BJ (cell line): ENCODE measurements around the gene ANTXR2. TPM values are rescaled to one million over a fixed set of nuclear protein-coding genes. Genes with fewer than 3 reads are reported as not detected.
"Not testable (repeated sequence)": the region's sequence is repeated elsewhere in the genome, so short reads cannot be mapped to it uniquely, and the experiment has no call there.

Source experiments
- CTCF ChIA-PET: fragments of 350-600 bp; formaldehyde crosslinking; extraction: SDS; loops from one replicate; lab custom pipeline; 2021; ENCODE audit warnings: antibody characterized with exemption, inconsistent platforms; lab: Yijun Ruan, JAX
- POLR2A ChIA-PET: fragments of 300-600 bp; sonication (Branson Sonifier 250); formaldehyde crosslinking; extraction: SDS; loops from one replicate; lab custom pipeline; 2021; ENCODE audit warnings: antibody characterized with exemption; lab: Charles Lee
- DNase-seq: peaks from one replicate; pipeline ENCODE4 v3.0.0-alpha.2; 2011; ENCODE audit warnings: low read depth
- H3K27me3 ChIP-seq: 2 replicates; pipeline ENCODE4 v1.6.0; 2011; ENCODE audit warnings: low read length; ENCODE audit not compliant: control insufficient read depth, insufficient read depth
- H3K36me3 ChIP-seq: 2 replicates; pipeline ENCODE4 v1.5.1; 2011; ENCODE audit warnings: low read length; ENCODE audit not compliant: control insufficient read depth, insufficient read depth
- H3K4me3 ChIP-seq: 2 replicates; pipeline ENCODE4 v1.5.1; 2011; ENCODE audit warnings: low read depth, mild to moderate bottlenecking, control low read depth, low read length
- polyA plus RNA-seq: library from polyadenylated mRNA; depleted of rRNA; stranded (reverse); fragments of >200 nt; gene quantifications from 2 replicates; pipeline ENCODE4 v1.2.3, GENCODE V29; 2011
- TF ChIP-seq, protein P1 (sequence below): IDR thresholded peaks from 2 replicates; pipeline ENCODE4 v1.5.1; 2011; ENCODE audit warnings: low read depth, mild to moderate bottlenecking, control low read depth, inconsistent platforms, low read length, moderate library complexity; ENCODE audit not compliant: insufficient read depth

The ANTXR2 gene
- polyA plus RNA-seq, 1 experiment: 18.9 TPM

GRCh38 chr4:79897174-79897573, 175.9 kb downstream of the ANTXR2 start:
- no peak overlapping the region for H3K4me3 ChIP-seq
- no peaks in the 10 kb centered on the region for H3K27me3 ChIP-seq
- ChIA-PET CTCF (no interaction called here), POLR2A (no interaction called here)
- H3K36me3 ChIP-seq: no peaks in the 10 kb centered on the region
- TF ChIP-seq, protein P1, sequence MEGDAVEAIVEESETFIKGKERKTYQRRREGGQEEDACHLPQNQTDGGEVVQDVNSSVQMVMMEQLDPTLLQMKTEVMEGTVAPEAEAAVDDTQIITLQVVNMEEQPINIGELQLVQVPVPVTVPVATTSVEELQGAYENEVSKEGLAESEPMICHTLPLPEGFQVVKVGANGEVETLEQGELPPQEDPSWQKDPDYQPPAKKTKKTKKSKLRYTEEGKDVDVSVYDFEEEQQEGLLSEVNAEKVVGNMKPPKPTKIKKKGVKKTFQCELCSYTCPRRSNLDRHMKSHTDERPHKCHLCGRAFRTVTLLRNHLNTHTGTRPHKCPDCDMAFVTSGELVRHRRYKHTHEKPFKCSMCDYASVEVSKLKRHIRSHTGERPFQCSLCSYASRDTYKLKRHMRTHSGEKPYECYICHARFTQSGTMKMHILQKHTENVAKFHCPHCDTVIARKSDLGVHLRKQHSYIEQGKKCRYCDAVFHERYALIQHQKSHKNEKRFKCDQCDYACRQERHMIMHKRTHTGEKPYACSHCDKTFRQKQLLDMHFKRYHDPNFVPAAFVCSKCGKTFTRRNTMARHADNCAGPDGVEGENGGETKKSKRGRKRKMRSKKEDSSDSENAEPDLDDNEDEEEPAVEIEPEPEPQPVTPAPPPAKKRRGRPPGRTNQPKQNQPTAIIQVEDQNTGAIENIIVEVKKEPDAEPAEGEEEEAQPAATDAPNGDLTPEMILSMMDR: no peak
- no peak for DNase-seq

GRCh38 chr4:79893456-79893855, 179.6 kb downstream of the ANTXR2 start:
- Histone ChIP-seq H3K4me3 (no peak overlapping the region), H3K27me3 (no peaks in the 10 kb centered on the region), H3K36me3 (no peaks in the 10 kb centered on the region)
- DNase-seq: no peak
- TF ChIP-seq, protein P1: no peak
- ChIA-PET CTCF (no interaction called here), POLR2A (no interaction called here)

DNA sequence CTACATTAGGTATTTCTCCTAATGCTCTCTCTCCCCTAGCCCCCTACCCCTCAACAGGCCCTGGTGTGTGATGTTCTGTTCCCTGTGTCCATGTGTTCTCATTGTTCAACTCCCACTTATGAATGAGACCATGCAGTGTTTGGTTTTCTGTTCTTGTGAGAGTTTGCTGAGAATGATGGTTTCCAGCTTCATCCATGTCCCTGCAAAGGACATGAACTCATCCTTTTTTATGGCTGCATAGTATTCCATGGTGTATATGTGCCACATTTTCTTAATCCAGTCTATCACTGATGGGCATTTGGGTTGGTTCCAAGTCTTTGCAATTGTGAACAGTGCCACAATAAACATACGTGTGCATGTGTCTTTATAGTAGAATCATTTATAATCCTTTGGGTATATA, 184.0 kb downstream of the ANTXR2 start:
- CTCF ChIA-PET, H3K36me3 ChIP-seq, DNase-seq, H3K27me3 ChIP-seq, POLR2A ChIA-PET, H3K4me3 ChIP-seq: not testable (repeated sequence)

DNA sequence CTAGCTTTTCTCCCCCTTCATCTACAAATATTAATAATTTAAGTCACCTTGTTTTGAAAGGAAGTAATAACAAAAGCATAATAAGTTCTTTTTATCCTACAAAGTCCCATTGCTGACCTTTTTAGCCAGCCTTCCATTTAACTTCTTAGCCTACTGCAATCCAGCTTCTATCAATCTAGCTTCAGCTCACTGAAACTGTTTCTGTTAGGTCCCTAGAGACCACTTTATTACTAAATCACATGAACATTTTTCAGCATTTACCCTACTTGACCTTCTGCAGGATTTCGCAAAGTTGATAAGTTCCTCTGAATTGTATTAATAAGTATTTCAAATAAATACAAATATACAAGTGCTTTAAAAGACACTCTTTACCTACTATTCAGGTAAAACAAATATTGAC, 186.5 kb downstream of the ANTXR2 start:
- DNase-seq: no peak
- Histone ChIP-seq H3K36me3 (no peaks in the 10 kb centered on the region), H3K27me3 (no peaks in the 10 kb centered on the region), H3K4me3 (no peak overlapping the region)
- ChIA-PET POLR2A (no interaction called here), CTCF (interaction anchor here (0.8 kb wide), 1 partner anchor 58 kb away, joined by 3 read pairs; no protein-coding TSS in a partner anchor)
- TF ChIP-seq, protein P1: no peak

DNA sequence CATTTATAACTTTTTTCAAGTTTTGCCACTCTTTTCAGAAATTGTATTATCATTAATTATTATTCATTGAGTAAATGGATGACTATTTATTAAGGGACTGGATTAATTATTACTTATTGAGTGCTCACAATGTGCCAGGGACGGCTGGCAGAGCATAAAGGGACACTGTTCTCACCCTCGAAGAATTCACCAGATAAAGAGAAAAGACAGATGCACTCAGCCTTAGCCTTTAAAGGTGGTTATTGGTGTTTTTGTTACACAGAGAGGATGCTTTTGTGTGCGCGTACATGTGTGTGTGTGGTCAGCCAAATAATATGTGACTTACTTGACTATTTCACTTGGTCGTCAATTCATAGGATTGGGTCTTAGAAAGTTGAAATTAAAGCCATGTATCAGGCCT, 187.0 kb downstream of the ANTXR2 start:
- CTCF ChIA-PET: interaction anchor here (0.8 to 1.9 kb wide), 2 partner anchors 21 to 59 kb away, joined by 3 to 5 read pairs; no protein-coding TSS in a partner anchor
- TF ChIP-seq, protein P1: no peak
- Histone ChIP-seq H3K4me3 (no peak overlapping the region), H3K27me3 (no peaks in the 10 kb centered on the region), H3K36me3 (no peaks in the 10 kb centered on the region)
- POLR2A ChIA-PET: no interaction called here
- DNase-seq: no peak

- no peak overlapping the region for H3K4me3 ChIP-seq
- no peak for DNase-seq
- H3K36me3 ChIP-seq: no peaks in the 10 kb centered on the region
- TF ChIP-seq, protein P1: no peak
- no peaks in the 10 kb centered on the region for H3K27me3 ChIP-seq
- POLR2A ChIA-PET: no interaction called here
- CTCF ChIA-PET: no interaction called here
Observed at GRCh38 chr4:79883290-79883689, 189.7 kb downstream of the ANTXR2 start.
